Measurements from ENCODE around the gene PECR.
"Not testable (repeated sequence)": the region's sequence is repeated elsewhere in the genome, so short reads cannot be mapped to it uniquely, and the experiment has no call there.

Gene PECR

DNA sequence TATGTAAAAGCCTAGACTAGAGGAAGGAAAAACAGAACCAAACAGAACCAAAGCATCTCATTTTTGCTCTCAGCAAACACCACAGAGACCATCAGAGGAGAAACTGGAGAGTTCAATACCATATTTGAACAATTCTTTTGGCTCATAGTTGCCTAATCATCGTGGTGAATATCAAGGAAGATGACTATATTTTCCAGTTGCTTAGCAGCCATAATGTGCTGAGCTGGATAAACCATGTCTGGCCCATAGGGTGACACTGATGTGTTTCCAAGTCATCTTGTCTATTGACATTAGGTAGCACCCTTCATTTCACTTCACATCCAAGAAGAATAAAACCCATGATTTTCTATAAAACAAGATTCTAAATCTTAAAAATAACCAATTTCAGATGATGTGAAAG lies 21.6 kb upstream of the PECR start:
- no peak for FAIRE-seq

GRCh38 chr2:216101109-216101508 lies 19.5 kb upstream of the PECR start:
- FAIRE-seq, result no peak

DNA sequence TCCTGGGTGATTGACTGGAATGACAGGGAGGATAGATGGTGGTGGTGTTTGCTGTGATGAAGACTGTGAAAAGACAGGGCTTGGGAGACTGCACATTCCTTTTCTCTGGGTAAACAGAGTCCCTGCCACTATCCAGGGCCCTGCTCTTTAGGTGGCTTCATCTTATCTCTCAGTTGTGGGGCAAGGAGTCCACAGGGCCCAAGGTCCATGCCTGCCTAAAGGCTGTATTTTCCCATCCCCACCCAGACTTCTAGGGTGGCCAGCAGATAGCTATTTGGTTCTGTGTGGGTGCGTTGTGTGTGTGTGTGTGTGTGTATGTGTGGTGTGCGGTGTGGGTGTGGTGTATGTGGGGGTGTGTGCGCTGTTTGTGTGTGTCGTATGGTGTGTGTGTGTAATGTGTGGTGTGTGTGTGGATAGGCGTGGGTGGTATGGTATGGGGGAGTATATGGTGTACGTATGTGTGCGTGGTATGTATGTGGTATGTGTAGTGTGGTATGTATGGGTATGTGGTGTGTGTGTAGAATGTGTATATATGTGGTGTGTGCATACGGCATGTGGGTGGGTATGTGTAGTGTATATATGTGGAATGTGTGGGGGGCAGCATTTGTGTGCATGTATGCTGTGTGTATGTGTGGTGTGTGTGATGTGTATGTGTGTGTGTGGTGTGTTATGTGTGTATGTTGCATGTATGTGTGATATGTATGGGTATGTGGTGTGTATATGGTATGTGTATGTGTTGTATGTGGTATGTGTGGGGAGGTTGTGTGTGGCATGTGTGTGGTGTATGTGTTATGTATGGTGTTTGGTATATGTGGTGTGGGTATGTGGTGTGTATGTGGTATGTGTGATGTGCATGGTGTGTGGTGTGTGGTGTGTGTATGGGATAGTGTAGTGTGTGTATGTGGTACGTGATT lies 17.1 kb upstream of the PECR start:
- no peak for FAIRE-seq

DNA sequence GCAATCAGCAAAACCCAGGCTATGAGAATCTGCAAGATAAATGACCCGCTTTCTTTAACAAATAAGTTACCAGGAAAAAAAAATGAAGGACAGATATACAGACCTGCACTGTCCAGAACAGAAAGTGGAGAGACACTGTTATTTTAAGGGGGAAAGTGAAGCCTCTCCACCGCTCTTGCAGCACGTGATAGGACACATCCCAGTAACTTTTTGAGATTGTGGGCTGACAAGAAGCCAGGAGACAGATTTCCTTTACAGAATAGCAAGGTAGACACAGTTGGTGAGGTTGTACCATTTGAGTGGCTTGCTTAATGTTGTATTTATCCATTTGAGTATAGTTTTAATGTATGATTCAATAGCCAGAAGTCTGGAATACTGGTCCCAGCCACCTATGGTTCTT lies 13.1 kb upstream of the PECR start:
- no peak for FAIRE-seq

DNA sequence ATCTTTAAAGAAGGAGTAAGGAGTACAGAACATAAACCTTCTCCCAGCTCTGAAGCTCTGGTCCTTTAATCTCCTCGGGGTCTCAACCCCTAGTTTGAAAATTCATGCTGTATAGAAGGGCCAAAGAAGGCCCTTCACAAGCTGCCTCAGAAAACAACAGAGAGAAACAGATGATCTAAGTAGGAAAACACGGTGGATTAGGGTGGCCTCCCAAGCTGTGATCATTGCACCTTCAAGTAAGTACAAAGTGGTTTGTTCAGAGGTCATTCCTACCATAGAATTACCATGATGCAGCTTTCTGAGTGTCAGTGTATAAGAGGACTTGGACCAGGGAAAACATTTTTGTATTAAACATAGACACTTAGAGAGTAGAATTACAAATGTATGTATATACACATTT lies 11.0 kb upstream of the PECR start:
- FAIRE-seq, result no peak

DNA sequence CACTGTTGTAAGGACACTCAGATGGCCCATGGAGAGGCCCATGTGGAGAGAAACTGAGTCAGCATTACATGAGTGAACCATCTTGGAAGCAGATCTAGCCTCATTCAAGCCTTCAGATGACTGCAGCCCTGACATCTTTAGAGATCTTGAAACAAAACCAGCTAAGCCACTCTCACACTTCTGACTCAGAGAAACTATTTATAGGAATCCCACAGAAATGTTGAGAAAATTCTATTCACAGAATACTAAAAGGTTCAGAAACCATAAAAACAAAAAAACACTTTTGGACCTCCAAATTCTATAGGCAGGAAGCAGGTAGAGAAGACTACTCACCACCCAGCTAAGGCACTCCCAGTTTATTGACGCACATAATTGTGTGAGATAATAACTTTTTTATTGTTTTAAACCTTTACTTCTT lies 8.8 kb upstream of the PECR start:
- FAIRE-seq, result no peak

DNA sequence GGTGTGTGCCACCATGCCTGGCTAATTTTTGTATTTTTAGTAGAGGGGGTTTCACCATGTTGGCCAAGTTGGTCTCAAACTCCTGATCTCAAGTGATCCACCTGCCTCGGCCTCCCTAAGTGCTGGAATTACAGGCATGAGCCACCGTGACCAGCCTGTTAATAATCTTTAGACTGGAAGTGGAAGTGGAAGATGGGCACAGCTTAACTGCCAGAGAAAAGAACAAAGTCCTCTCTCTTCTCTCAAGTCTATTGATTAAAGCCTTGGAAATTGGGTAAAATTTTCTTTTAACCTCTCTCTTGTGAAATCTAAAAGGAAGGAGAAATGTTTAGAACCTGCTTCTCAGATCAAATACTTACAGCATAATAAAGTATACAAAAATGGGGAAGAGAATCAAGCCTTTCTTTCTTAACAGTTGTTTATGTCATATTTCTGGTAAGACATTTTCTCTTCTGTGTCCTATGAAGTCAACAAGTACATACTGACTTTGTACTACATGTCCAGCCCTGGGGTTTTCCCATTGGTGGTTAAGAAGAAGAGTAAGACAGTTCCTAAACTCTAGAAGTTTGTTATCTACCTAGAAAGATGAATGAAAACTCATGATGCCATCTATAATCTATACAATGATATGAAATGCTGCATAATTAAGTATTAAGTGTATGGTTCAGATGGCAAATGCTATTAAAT lies 4.7 kb upstream of the PECR start:
- FAIRE-seq, result no peak

DNA sequence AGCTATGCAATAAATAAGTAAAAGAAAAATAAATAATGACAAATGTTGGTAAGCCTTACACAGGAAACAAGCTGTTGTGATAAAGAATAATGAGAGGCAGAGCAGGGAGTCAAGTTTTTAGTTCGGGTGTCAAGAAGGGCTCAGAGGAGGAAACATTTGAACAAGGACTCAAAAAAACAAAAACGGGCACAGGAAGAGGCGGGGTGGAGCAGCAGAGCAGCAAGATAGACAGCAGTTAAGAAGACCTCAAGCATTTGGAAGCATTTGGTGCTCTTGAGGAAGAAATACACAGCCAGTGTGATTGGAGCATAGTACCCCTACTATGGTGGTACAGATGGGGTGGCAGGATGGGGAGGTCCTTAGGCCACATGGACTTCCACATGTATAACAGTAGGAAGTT lies 2.9 kb upstream of the PECR start:
- FAIRE-seq, result no peak

DNA sequence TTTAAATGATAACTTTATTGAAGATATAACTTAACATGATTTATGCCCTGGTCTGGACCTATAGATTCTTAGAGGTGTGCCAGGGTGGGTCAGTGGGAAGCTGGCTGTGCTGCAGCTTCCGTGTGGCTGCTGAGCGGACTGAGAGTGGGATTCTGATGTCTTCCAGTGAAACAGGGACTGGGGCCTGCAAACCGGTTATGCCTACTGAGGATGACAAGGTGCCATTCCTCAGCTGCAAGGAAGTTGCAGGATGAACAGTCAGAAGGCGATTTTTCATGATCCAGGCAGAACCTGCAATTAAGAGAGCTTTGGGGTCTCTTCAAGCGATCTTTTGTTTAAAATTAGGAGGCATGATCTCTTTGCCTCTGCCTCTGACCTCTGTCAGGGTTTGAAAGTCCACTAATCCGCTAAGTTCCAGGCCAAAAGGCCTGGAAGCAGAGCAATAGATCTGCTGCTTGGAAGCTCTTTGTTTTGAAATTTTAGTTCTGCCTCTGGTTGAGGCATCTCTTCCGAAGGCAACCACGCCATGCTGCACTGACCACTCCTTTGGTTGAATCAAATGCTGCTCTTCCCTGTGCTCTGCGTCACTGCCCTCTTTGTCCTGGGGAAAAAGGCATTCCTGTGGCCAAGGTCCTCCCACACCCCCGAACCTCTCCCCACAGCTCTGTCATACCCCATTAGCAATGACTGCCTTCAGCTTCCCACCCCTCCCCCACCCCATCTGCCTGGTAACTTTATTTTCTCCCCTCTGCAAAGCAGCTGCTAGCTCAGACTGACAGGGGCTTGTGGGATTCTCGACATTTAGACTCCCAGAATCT lies 2.1 kb upstream of the PECR start:
- FAIRE-seq, result no peak

DNA sequence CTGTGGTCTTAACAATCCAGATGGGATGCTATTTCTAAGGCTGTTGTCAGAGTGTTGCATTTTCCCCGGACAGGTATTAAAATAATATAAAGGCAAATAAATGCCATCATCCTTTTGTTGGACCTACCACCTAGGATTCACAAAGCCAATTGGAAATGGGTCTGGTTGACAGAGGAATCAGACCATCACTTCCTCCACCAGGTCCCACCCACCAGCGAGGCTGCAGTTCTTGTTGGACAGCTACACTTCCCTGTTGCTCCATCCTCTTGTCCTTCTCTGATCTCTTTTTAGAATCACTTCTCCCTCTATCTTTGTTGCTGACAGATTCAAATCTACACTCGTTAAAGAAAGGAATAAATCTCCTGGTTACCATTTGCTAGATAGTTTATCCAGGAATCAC lies 1.2 kb upstream of the PECR start:
- FAIRE-seq, result no peak

GRCh38 chr2:216082117-216082711 lies 605 bp upstream of the PECR start:
- FAIRE-seq, result no peak

GRCh38 chr2:216081012-216081411 lies 597 bp downstream of the PECR start:
- no peak for FAIRE-seq

DNA sequence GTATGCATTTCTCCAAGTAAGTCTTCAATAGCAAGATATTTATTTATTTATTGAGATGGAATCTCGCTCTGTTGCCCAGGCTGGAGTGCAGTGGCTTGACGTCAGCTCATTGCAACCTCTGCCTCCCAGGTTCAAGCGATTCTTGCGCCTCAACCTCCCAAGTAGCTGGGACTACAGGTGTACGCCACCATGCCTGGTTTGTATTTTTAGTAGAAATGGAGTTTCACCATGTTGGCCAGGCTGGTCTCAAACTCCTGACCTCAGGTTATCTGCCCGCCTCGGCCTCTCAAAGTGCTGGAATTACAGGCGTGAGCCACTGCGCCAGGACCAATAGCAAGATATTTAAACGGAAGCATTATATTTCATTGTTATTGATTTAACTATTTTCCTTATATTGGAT lies 1.6 kb downstream of the PECR start:
- not testable (repeated sequence) for FAIRE-seq

DNA sequence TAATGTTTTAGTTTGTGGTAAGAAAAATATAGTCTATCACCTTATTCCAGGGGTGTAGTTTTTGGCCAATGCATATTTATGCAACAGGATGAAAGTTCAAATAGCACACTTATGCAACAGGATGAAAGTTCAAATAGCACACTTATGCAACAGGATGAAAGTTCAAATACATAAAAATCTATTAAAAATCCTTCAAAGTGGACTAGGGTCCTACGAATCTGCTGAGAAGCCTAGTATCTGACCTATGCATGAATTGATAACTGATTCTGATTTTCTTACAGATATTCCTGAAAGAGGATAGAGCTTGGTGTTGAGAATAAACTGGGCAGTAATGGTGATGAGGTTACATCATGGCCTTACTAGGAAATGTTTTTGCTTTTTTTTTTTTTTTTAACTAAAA lies 2.8 kb downstream of the PECR start:
- no peak for FAIRE-seq

- no peak for FAIRE-seq
These were observed 5.8 kb downstream of the PECR start for GRCh38 chr2:216075510-216076485.

DNA sequence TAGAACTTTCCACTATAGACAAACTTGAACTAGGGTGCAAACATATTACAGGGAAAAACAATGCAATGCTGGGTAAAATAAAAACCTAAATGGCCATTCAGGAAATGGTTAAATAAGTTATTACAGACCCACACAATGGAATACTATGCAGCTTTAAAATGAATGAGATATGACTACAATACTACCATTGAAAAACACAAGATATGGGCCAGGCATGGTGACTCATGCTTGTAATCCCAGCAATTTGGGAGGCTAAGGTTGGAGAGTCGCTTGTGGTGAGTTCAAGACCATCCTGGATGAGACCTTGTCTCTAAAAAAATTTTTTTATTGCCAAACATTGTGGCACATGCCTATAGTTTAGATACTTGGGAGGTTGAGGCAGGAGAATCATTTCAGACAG lies 6.8 kb downstream of the PECR start:
- FAIRE-seq, result no peak

- FAIRE-seq, result no peak
These were observed 7.2 kb downstream of the PECR start for GRCh38 chr2:216074380-216074779.

DNA sequence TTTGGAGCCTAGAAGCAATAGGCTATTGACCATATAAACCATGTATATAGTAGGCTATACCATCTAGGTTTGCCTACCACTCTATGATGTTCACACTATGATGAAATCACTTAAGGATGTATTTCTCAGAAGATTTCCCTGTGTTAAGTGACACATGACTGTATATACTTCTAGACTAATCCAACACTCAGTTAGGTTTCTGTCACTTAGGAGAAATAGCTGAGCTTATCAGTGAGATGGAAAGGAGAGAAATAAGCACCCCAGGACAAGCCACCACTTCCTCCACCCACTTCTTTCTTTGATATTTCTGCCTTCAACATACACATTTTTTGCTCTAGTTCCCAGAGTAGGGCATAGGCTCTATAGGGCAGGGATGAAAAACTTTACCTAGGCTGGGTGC lies 7.8 kb downstream of the PECR start:
- FAIRE-seq, result no peak

DNA sequence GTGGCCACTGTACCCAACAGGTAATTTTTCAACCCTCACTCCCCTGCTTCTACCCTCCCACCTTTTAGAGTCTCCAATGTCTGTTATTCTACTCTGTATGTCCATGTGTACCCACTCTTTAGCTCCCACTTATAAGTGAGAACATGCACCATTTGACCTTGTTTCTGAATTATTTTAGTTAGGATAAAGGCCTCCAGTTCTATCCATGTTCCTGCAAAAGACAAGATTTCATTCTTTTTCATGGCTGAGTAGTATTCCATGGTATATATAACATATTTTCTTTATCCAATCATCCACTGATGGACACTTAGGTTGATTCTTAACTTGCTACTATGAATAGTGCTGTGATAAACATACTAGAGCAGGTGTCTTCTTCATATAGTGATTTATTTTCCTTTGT lies 9.1 kb downstream of the PECR start:
- FAIRE-seq, result no peak

- FAIRE-seq, result no peak
These were observed 10.3 kb downstream of the PECR start for GRCh38 chr2:216071111-216071851.

DNA sequence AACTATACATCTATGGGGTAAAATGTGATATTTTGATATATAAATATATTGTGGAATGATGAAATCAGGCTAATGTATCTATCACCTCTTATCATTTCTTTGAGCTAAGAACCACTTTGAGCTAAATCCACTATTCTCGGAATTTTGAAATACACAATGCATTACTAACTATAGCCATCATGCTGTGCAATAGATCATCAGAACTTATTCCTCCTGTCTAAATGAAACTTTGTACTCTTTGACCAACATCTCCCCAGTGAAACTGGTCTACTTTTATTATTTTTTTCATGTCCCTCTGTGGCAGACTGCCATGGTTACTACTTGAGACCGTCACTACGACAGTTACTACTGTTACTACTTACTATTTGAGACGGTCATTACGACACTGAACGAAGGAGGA lies 11.4 kb downstream of the PECR start:
- FAIRE-seq, result no peak
